Measurements from ENCODE around the gene VPS18.

- no peak for TF ChIP-seq CTCF (IDR thresholded peaks at IDR 0.05; ENCODE audit: low read depth, low read length, poor library complexity, severe bottlenecking)
- TF ChIP-seq EZH2phosphoT487 (IDR thresholded peaks at IDR 0.05; ENCODE audit: borderline replicate concordance, low read length): no peak
Observed at GRCh38 chr15:40847223-40847961, 46.9 kb upstream of the VPS18 start.

Data from DOHH2 (cell line).